Cortex of kidney (tissue), 1 donor: ENCODE data around the gene SNTB2.
"Not testable (repeated sequence)": the region's sequence is repeated elsewhere in the genome, so short reads cannot be mapped to it uniquely, and the experiment has no call there.

ENCODE experiments used
- DNase-seq: peaks from one replicate; lab custom pipeline; 2025; lab: John Stamatoyannopoulos, UW

Gene SNTB2

DNA sequence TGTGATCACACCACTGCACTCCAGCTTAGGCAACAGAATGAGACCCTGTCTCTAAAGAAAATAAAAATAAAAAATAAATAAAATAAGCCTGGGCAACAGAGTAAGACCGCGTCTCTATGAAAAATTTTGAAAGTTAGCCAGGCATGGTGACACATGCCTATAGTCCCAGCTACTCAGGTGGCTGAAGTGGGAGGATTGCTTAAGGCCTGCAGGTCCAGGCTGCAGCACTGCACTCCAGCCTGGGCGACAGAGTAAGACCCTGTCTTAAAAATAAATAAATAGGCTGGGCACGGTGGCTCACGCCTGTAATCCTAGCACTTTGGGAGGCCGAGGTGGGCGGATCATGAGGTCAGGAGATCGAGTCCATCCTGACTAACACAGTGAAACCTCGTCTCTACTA lies 104.7 kb downstream of the SNTB2 start:
- DNase-seq: not testable (repeated sequence)

DNA sequence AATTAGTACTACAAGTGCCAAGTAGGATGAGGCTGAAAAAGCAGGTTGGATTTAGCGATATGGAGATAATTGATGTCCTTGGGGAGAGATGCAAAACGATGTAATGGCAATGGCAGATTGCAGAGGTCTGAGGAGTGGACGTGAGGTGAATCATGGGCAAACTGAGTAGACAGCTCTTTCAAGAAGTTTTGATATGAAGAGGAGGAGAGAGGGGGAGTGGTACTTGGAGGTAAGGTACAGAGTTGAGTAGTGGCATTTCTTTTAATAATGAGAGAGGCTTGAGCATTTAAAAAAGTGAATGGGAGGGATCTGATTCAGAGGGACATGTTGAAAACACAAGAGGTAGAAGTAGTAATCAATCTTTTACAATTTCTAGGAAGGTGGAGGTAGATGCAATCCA lies 106.4 kb downstream of the SNTB2 start:
- no peak for DNase-seq

DNA sequence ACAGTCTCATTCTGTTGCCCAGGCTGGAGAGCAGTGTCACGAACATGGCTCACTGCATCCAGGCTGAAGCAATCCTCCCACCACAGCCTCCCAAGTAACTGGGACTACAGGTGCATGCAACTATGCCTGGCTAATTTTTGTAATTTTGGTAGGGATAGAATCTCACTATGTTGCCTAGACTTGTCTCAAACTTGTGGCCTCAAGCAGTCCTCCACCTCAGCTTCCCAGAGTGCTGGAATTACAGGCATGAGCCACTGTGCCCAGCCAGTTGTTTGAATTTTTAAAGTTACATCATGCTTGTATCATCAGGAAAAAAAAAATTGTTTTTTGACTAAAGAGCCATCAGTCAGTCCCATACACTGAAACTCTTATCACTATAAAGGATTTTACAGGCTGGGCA lies 107.1 kb downstream of the SNTB2 start:
- no peak for DNase-seq

DNA sequence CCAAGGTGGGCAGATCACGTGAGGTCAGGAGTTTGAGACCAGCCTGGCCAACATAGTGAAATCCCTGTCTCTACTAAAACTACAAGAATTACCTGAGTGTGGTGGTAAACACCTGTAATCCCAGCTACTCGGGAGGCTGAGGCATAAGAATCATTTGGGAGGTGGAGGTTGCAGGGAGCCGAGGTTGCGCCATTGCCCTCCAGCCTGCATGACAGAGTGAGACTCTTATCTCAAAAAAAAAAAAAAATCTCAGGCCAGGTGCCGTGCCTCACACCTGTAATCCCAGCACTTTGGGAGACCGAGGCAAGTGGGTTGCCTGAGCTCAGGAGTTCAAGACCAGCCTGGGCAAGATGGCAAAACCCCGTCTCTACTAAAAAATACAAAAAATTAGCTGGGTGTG lies 109.8 kb downstream of the SNTB2 start:
- not testable (repeated sequence) for DNase-seq

DNA sequence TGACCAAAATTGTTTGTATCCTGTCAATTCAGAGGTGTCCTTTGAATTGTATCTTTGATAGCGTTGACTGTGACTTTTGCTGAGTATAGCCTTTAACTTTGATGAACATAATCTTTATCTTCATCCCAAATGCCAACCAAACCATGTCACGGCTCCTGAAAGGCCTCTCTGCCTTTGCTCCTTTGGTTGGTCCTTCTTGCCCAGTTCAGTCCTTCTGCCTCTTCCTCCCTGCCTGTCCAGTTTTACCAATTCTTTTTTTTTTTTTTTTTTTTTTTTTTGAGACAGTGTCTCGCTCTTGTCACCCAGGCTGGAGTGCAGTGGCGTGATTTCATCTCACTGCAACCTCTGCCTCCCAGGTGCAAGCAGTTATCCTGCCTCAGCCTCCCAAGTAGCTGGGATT lies 111.3 kb downstream of the SNTB2 start:
- no peak for DNase-seq

DNA sequence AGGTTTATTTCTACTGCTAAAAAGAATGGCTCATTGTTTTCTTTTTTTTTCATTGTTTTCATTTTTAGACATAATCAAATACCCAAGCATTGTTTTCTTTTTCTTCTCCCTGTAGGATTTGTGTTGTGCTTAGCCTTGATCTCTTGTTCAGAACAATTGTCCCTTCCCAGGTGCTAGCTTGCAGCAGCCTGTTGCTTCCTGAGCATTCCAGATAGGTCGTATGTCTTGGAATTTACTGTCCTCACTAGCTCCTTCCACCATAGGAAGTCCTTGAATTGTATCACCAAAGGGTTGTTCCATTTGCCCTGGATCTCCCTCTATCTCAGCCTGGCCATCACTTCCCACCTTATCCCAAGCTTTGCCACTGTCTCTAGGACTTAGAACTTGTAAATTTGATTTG lies 114.2 kb downstream of the SNTB2 start:
- no peak for DNase-seq

DNA sequence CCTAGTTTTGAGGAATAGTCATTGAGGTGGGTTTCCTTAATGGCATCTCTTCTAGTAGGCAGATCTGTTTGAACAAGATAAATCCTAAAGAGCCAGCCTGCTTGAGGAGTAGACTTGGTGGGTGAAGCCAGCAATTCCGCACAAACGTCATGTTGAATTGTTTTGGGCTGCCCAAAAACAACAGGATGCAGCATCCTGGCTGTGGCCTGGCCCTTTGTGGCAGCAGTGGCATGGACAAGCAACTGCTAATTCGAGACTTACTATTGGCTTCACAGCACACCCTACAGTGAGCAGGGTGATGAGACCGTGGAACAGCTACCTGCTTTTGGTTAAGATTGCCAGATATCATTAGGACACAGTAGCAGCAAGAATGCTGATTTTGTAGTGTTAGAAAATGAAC lies 114.9 kb downstream of the SNTB2 start:
- DNase-seq: no peak

DNA sequence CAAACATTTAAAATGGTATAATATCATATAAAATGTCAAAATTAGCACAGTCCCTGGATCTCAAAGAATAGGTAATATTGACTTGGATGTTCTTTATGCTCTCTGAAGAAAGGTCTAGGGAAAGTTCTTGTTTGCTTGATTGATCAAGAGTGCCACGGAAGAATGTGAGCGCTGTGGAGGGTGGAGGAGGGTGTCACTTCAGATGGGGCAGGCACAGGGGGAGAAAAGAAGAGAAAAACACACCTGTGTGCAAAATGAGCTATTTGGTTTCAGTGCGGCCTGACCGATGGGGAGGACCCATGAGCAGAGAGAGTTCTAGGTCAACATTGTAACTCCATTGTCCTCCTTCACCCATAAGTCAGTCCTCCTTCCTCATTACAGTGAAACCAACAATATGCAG lies 115.3 kb downstream of the SNTB2 start:
- DNase-seq: no peak

DNA sequence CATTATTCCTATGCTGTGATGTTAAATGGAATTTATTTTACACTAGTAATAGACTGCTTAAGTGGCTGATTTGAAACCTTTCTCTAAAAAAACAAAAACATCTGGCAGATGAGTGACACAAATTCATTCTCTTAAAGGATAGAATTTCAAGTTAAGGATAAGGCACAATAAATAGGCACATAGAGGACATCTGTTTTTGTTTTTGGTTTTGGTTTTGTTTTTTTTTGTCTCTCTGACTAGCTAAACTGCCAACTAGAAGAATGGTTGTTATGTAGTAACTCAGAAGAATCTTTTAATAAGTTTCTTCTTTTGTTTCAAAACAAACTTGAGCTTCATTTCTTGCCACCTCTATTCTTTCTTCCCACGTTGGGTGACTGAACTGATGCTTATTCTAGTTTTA lies 119.1 kb downstream of the SNTB2 start:
- no peak for DNase-seq

DNA sequence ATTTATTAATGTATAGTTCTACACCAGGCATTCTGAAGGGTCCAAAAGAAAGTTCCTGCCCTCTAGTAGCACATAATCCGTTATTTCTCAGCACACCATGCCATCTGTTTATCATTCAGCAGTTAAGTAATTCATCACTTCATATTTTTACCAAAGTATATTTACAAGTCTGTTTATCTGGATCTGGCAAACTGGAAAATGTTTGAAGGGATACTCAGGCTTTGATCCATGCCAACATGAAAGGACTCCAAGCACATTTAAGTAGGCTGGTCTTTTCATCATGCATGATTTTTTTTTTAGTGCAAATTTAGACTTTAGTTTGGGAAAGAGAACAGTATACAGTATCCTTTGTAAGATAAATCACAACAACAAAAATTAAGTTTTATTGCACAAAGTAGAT lies 120.1 kb downstream of the SNTB2 start:
- DNase-seq: no peak

DNA sequence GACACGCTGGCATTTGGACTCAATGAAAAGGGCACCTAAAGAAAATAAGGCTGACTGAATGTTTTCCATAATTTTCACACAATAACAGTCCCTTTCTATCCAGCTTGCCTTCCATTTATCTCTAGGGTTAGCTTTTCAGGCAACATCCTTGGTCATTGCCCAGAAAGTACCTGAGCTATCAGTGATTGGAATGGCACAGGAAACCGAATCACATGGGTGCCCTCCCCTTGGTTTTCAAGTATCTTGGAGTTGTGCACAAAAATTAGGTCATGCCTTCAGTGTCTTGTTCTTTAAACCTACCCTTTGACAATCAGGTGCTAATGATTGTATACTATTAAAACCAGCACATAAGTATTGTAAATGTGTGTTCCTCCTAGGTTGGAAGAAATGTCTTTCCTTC lies 120.9 kb downstream of the SNTB2 start:
- DNase-seq: no peak

DNA sequence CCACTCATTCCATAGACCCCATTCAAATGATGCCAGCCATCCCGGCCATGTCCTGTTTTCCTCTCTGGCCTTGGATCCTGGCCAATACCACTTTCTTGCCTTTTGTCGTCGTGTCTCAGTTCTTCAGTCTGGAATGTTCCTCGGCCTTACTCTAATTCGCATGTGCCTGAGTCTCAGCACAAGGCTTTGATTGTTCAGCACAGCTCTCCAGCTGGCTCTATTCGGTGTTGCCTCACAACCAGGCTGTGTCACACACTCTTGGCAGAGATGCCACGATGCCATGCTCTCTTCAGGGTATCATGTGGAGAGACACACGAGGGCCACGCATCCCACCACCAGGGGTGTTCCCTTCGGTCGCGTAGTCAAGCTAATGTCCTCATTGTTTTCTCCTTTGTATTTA lies 122.4 kb downstream of the SNTB2 start:
- DNase-seq: no peak

DNA sequence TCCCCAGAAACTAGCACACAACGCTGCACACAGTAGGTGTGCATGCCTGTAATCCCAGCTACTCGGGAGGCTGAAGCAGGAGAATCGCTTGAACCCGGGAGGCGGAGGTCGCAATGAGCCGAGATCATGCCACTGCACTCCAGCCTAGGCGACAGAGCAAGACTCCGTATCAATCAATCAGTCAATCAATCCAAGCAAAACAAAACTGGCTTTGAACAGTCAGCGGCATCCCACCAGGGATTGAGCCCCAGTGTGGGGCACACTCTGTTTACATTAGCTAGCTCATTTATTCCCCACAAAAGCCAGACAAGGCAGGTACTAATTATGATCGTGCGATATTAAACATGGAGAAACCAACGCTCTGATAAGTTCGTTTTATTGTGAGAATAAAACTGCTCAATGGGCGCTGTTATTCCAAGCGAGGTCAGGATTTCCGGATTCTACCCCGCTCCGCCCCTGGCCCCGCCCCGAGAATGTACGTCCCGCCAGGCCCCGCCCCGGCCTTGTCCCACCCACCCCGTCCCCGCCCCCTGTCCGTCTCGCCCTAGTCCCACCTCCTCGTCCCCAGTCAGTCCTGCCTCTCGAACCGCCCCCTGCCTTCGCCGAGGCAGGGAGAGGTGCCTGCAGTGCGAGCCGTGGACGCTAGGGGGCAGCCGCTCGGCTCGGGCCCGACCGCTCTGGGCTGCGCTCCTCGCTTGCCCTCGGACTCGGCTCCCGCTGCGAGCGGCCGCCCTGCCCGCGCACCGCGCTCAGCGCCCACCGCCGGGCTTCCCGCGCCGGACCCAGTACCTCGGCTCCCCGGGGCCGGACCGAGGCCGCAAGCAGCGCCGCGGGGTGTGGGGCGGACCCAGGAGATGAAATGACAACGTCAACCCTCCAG lies 123.9 kb downstream of the SNTB2 start, which contains the start of gene VPS4A:
Gene VPS4A, plus strand, starts transcription at position 698 of the 880 bp plus-strand sequence. Its CDS starts 162 bp downstream, at position 860.
- DNase-seq: peak; percentile 45

DNA sequence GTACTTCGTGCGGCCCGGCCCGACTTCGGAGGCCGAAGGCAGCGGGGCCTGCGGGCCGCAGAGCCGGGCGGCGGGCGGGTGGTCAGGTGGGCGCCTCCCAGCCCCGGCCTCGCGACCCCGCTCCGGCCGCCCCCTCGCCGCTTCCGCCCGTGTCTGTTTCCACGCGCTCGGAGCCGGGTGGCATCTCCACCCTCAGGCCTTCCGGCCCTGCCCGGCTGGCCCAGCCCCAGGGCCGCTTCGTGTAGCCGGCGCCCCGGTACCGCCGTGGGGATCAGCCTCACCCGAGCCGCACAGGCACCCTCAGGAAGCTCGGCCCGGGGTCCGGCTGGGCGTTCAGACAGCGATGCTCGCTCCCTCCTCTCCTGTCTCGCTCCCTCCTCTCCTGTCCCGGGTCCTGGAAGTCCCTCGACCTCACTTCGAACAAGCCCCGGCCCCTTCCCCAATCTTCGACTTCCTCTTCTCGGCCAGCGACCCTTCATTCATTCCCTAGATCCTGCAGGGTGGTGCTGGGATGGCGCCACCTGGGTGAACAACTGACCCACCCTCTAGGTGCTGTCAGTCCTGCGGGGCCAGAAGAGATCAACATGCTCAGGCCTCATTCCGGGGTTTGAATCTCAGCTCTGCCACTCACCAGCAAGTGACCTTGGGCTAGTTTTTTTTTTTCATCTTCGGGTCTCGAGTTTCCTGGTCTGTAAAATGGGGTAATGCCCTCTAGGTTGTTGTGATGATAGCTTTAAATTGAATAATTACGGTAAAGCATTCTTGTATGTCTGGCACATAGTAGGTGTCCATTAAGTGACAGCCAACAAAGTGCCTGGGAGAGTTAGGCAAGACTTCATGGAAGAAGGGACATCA lies 124.8 kb downstream of the SNTB2 start:
- no peak for DNase-seq

DNA sequence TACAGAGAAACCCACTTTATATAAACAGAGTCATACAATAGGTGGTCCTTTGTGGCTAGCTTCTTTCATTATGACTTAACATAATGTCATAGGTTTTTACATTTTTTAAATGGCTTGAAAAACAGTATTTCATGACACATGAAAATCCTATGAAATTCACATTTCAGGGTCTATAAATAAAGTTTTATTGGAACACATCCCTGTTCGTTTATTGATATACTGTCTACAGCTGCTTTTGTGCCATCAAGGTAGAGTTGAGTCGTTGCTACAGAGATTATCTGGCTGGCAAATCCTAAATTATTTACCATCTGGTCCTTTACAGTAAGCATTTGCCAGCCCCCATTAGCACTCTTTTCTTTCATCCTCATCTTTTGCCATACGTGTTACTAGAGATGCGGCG lies 126.5 kb downstream of the SNTB2 start:
- DNase-seq: no peak

DNA sequence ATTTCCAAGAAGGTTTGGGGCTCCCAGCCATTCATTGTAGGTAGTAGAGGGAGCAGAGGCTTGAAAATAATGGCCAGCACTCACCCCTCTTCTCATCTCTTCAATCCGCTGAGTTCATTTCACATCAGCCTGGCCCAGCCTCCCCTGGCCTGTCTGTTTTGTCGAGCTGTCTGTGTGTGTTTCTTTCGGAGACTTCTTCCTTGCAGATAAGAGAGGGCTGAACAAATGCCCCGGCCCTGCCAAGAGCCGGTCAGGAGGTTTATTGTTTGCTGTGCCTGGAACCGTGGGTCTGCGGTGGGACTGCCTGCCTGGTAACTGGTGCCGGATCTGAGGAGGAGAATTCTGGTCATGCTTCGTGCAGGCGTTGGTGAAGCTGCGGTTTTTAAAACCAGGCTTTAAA lies 127.6 kb downstream of the SNTB2 start:
- no peak for DNase-seq

DNA sequence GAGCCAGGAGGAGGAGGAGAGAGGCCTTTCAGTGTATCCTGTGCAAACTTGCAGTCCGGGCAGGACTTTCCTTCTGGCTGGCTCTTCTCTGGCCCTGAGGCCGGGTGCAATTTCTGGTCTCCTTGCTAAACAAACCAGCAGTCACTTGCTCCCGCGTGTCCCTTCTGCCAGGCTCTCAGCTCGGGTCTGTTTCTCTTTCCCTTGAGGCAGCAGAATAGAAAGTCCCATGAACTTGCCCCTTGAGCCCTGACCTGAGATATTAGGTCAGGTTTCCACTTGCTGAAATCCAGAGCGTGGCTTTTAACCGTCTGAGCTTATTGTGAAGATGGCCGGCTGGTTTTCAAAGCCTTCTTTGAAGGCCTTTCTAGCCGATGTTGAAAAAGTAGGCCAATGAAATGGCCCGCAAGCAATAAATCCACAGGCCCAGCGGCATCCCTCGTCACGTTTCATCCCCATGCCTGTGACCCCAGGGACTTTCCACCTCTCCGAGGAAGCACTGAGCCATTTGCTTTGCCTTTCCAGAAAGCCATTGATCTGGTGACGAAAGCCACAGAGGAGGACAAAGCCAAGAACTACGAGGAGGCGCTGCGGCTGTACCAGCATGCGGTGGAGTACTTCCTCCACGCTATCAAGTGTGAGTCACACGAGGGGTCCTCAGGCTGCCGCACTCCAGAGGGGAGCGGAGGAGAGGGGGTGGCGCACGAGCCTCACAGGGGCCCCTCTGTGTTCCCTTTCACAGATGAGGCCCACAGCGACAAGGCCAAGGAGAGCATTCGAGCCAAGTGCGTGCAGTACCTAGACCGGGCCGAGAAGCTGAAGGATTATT lies 128.7 kb downstream of the SNTB2 start:
- no peak for DNase-seq

DNA sequence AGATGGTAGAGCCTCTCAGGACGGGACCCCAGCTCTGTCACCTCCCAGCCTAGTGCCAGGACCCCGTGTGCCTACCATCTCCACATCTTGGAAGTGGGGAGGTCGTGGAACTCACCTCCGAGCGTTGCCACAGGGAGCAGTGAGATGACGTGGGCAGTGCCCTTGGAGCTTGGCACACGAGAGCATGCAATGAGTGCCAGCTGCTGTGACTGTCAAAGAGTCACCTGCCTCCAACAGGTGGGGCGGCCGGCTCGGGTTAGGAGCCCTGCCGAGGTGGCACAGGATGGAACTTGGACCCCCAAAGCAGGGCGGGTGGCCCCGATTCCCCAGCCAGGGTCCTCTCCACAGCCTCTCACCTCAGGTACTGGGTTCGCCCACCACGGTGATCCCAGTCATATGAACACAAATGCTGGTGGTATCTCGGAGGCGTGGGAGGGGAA lies 129.7 kb downstream of the SNTB2 start:
- DNase-seq: no peak

DNA sequence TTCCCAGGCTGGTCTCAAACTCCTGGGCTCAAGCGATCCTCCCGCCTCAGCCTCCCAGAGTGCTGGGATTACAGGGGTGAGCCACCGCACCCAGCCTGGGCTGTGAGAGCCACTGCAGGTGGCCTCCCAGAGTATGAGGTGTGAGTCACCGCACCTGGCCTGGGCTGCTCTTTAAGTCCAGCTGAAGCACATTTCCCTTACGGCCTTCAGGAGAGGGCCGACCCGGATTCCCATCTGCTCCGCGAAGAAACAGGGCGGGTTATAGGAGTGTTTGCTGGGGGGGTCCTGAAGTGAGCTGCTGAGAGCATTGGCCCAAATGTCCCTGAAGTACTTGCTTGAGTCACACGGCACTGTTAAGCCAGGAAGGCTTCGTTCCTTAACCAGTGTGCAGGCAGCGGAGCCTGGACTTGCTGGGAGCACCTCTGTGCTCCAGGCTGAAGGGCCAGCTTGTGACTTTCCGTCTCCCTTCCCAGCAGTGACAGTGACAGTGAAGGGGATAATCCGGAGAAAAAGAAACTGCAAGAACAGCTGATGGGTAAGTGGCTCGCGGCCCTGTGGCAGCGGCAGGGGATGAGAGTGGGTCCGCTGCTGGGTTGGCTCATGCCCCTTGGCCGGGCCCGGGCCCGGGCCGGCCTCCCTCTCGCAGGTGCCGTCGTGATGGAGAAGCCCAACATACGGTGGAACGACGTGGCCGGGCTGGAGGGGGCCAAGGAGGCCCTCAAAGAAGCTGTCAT lies 131.4 kb downstream of the SNTB2 start:
- DNase-seq: no peak

DNA sequence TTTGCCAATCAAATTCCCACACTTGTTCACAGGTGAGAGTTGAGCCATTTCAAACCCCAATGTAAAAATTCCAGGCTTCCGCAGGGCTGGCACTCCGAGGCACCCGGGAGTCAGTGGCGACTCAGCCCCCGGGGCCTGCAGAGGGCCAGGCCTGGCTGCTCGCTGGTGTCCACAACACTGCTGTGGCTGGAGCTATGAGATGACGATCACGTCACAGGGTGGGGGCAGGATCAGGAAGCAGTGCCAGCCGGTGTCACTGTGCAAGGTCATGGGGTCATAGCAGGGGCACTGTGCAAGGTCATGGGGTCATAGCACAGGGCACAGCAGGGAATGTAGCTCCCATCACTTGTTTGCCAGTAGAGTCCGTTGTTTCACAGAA lies 131.9 kb downstream of the SNTB2 start:
- no peak for DNase-seq

DNA sequence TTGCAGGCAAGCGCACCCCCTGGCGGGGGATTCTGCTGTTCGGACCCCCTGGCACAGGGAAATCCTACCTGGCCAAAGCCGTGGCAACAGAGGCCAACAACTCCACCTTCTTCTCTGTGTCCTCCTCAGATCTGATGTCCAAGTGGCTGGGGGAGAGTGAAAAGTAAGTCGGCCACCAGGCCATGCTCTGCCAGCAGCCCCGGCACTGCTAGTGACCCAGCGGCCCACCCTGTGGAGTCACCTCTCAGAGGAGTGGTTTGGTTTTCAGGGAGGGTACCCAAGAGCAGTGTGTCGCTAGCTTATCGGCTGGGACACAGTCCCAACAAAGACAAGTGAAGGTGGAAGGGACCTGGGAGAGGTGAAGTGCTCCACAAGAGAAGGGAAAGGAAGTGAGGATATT lies 132.4 kb downstream of the SNTB2 start:
- no peak for DNase-seq
